K562 (cell line): ENCODE results near the gene MMEL1. TPM values are rescaled to one million over a fixed set of nuclear protein-coding genes. Genes with fewer than 3 reads are reported as not detected.

Experiments used
- ATF1 ChIP-seq, 2 experiments: fragments of 450-650 bp in 1 of 2; IDR thresholded peaks; 2 replicates each; pipeline ENCODE4 v1.6.1; 2016; ENCODE audit warnings: missing compliant biosample characterization in 1 of 2, missing genetic modification characterization in 1 of 2
- ERF ChIP-seq: fragments of 450-650 bp; formaldehyde crosslinking; IDR thresholded peaks from 2 replicates; pipeline ENCODE4 v1.4.0; 2020; ENCODE audit warnings: mild to moderate bottlenecking, mixed read lengths
- FOXJ2 ChIP-seq: fragments of 200-800 bp; sonication (Bioruptor generic); IDR thresholded peaks from 2 replicates; pipeline ENCODE4 v1.6.1; 2016; ENCODE audit warnings: missing genetic modification characterization, missing compliant biosample characterization
- NR2C1 ChIP-seq, 2 experiments: fragments of 450-650 bp; IDR thresholded peaks; 2 replicates each; pipeline ENCODE4 v1.6.1; 2017; ENCODE audit warnings: mild to moderate bottlenecking in 2 of 2, antibody characterized with exemption in 1 of 2, inconsistent platforms in 1 of 2, missing compliant biosample characterization in 1 of 2, missing genetic modification characterization in 1 of 2
- RBM34 ChIP-seq: fragments of 200-400 bp; formaldehyde crosslinking; IDR thresholded peaks from 2 replicates; pipeline ENCODE4 v1.6.1; 2018; ENCODE audit warnings: low read length, borderline replicate concordance; ENCODE audit not compliant: insufficient read depth
- SUPT5H ChIP-seq: fragments of 450-650 bp; IDR thresholded peaks from 2 replicates; pipeline ENCODE4 v1.6.1; 2016
- TCFL5 ChIP-seq: fragments of 250-450 bp; sonication (Bioruptor Pico); conservative IDR thresholded peaks from 2 replicates; pipeline ENCODE4 v1.6.1; 2021; ENCODE audit warnings: mild to moderate bottlenecking, moderate library complexity, matching md5 sums
- TEAD1 ChIP-seq, 2 experiments: fragments of 450-650 bp in 1 of 2; sonication (generic) in 1 of 2; formaldehyde crosslinking; IDR thresholded peaks; 2 replicates each; pipeline versions ENCODE4 v1.4.0 to v1.8.0; 2020 to 2022; ENCODE audit warnings: mild to moderate bottlenecking in 2 of 2, missing genetic modification reagents in 1 of 2
- ZFP1 ChIP-seq: fragments of 450-650 bp; formaldehyde crosslinking; IDR thresholded peaks from 2 replicates; pipeline ENCODE4 v1.4.0; 2020; ENCODE audit warnings: mild to moderate bottlenecking, mixed read lengths
- ZKSCAN8 ChIP-seq: fragments of 200-800 bp; sonication (Bioruptor generic); IDR thresholded peaks from 2 replicates; pipeline ENCODE4 v1.6.1; 2016; ENCODE audit warnings: missing genetic modification characterization, missing compliant biosample characterization
- ZZZ3 ChIP-seq: fragments of 450-650 bp; IDR thresholded peaks from 2 replicates; pipeline ENCODE4 v1.6.1; 2016; ENCODE audit warnings: antibody characterized with exemption, mild to moderate bottlenecking, moderate library complexity
- polyA plus RNA-seq, 8 experiments: library from polyadenylated mRNA; depleted of rRNA in 4 of 8; stranded (reverse) in 5 of 8; unstranded in 3 of 8; fragments of >200 nt; fragmentation: Nextera tagmentation in 2 of 8; fragmentation: Illumina TruSeq in 1 of 8; extraction: Ambion mirVana in 2 of 8; extraction: Trizol in 1 of 8; gene quantifications; 2 replicates each; pipeline versions ENCODE4 v1.2.1 to v1.2.3, GENCODE V29; 2011 to 2014; ENCODE audit warnings: inconsistent platforms in 1 of 8, missing spikeins in 1 of 8
- total RNA-seq, 7 experiments: library from RNA; depleted of rRNA in 6 of 7; stranded (reverse); fragments of >200 nt in 6 of 7; fragmentation: Illumina TruSeq in 2 of 7; extraction: Trizol in 2 of 7; gene quantifications; 2 replicates each; pipeline versions ENCODE4 v1.2.1 to v1.2.3, GENCODE V29; 2011 to 2021; ENCODE audit warnings: low replicate concordance in 1 of 7
- TF ChIP-seq, protein P1 (sequence below): sonication (generic); formaldehyde crosslinking; IDR thresholded peaks from 2 replicates; pipeline ENCODE4 v1.8.0; 2023; ENCODE audit warnings: mild to moderate bottlenecking, missing genetic modification reagents
- TF ChIP-seq, protein P2 (sequence below): fragments of 250-450 bp; sonication (Bioruptor Pico); IDR thresholded peaks from 2 replicates; pipeline ENCODE4 v1.9.0; 2021; ENCODE audit warnings: mild to moderate bottlenecking, inconsistent platforms
- TF ChIP-seq, protein P3 (sequence below): conservative IDR thresholded peaks from 2 replicates; pipeline ENCODE4 v1.6.1; 2011; ENCODE audit warnings: low read depth, mild to moderate bottlenecking, low read length; ENCODE audit not compliant: control insufficient read depth
- TF ChIP-seq, protein P4 (sequence below): fragments of 450-650 bp; formaldehyde crosslinking; conservative IDR thresholded peaks from 2 replicates; pipeline ENCODE4 v1.4.0; 2022; ENCODE audit warnings: mild to moderate bottlenecking, missing genetic modification characterization
- TF ChIP-seq, protein P5 (sequence below), 2 experiments: fragments of 200-800 bp in 1 of 2; sonication (Bioruptor generic) in 1 of 2; sonication (generic) in 1 of 2; formaldehyde crosslinking in 1 of 2; IDR thresholded peaks in 1 of 2; conservative IDR thresholded peaks in 1 of 2; 2 replicates each; pipeline versions ENCODE4 v1.5.0 to v1.6.1; 2016 to 2020; ENCODE audit warnings: missing compliant biosample characterization in 1 of 2, missing genetic modification characterization in 1 of 2, missing genetic modification reagents in 1 of 2
- TF ChIP-seq, protein P6 (sequence below), 2 experiments: IDR thresholded peaks; 2 replicates each; pipeline ENCODE4 v1.6.1; 2011; ENCODE audit warnings: borderline replicate concordance in 1 of 2, control low read depth in 1 of 2, low read depth in 1 of 2, low read length in 1 of 2, mild to moderate bottlenecking in 1 of 2, mixed read lengths in 1 of 2, moderate library complexity in 1 of 2; ENCODE audit not compliant: insufficient read depth in 1 of 2, insufficient read length in 1 of 2, poor library complexity in 1 of 2, severe bottlenecking in 1 of 2; ENCODE audit errors: extremely low read depth in 1 of 2

Gene MMEL1
- total and polyA plus RNA-seq, 9 of the 15 experiments (the other 6 are each of a cell fraction or from before 2014, with no cell fraction given): not detected

DNA sequence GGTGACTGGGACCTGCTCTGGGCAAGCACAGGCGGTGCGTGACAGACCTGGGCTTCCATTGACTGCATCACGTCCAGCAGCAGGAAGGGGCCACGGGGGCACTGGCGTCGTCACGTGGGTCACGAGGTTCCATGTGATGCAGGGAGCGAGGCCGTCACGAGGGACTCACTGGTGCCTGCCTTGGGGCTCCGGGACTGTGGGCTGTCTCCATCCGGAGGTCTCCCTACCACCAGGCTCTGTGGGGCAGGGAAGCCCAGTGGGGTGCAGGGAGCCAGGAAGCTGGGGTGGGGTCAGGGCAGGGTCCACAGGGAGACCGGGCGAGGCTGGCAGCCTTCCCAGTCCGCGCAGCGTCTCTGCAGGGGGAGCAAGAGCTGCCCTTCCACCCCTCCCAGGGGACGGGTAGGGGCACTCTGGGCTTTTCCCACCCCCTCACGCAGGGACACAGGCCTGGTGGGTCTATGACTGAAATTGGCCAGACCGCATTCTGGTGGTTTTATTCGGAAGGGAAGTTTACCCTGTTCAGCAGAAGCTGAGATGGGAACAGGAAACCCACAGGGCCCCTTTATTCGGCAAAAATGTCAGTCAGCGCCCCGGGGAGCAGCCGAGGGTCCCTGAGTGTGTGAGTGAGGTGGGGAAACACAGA, 77.1 kb downstream of the MMEL1 start (continued):
- TF ChIP-seq NR2C1 (IDR thresholded peaks at IDR 0.05) (no peak), NR2C1 (tag; IDR thresholded peaks at IDR 0.05) (no peak), TEAD1 (CRISPR knock-in tag; IDR thresholded peaks at IDR 0.05) (0 out of 4 replicates have a peak, but pooled peaks of 1 of the 2 experiments have one; percentile 29), ZKSCAN8 (CRISPR knock-in tag) (no peak), RBM34 (no peak), ERF (CRISPR knock-in tag) (no peak), ZFP1 (no peak), ZZZ3 (no peak), TCFL5 (CRISPR knock-in tag) (no peak), FOXJ2 (tag) (no peak), SUPT5H (no peak), ATF1 (CRISPR knock-in tag; IDR thresholded peaks at IDR 0.05) (no peak), ATF1 (tag; IDR thresholded peaks at IDR 0.05) (no peak)
- TF ChIP-seq, protein P1, sequence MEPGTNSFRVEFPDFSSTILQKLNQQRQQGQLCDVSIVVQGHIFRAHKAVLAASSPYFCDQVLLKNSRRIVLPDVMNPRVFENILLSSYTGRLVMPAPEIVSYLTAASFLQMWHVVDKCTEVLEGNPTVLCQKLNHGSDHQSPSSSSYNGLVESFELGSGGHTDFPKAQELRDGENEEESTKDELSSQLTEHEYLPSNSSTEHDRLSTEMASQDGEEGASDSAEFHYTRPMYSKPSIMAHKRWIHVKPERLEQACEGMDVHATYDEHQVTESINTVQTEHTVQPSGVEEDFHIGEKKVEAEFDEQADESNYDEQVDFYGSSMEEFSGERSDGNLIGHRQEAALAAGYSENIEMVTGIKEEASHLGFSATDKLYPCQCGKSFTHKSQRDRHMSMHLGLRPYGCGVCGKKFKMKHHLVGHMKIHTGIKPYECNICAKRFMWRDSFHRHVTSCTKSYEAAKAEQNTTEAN: no peak
- TF ChIP-seq, protein P2, sequence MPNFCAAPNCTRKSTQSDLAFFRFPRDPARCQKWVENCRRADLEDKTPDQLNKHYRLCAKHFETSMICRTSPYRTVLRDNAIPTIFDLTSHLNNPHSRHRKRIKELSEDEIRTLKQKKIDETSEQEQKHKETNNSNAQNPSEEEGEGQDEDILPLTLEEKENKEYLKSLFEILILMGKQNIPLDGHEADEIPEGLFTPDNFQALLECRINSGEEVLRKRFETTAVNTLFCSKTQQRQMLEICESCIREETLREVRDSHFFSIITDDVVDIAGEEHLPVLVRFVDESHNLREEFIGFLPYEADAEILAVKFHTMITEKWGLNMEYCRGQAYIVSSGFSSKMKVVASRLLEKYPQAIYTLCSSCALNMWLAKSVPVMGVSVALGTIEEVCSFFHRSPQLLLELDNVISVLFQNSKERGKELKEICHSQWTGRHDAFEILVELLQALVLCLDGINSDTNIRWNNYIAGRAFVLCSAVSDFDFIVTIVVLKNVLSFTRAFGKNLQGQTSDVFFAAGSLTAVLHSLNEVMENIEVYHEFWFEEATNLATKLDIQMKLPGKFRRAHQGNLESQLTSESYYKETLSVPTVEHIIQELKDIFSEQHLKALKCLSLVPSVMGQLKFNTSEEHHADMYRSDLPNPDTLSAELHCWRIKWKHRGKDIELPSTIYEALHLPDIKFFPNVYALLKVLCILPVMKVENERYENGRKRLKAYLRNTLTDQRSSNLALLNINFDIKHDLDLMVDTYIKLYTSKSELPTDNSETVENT (CRISPR knock-in tag): no peak
- TF ChIP-seq, protein P3, sequence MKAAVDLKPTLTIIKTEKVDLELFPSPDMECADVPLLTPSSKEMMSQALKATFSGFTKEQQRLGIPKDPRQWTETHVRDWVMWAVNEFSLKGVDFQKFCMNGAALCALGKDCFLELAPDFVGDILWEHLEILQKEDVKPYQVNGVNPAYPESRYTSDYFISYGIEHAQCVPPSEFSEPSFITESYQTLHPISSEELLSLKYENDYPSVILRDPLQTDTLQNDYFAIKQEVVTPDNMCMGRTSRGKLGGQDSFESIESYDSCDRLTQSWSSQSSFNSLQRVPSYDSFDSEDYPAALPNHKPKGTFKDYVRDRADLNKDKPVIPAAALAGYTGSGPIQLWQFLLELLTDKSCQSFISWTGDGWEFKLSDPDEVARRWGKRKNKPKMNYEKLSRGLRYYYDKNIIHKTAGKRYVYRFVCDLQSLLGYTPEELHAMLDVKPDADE: no peak
- TF ChIP-seq, protein P4, sequence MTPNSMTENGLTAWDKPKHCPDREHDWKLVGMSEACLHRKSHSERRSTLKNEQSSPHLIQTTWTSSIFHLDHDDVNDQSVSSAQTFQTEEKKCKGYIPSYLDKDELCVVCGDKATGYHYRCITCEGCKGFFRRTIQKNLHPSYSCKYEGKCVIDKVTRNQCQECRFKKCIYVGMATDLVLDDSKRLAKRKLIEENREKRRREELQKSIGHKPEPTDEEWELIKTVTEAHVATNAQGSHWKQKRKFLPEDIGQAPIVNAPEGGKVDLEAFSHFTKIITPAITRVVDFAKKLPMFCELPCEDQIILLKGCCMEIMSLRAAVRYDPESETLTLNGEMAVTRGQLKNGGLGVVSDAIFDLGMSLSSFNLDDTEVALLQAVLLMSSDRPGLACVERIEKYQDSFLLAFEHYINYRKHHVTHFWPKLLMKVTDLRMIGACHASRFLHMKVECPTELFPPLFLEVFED: no peak
- TF ChIP-seq, protein P5, sequence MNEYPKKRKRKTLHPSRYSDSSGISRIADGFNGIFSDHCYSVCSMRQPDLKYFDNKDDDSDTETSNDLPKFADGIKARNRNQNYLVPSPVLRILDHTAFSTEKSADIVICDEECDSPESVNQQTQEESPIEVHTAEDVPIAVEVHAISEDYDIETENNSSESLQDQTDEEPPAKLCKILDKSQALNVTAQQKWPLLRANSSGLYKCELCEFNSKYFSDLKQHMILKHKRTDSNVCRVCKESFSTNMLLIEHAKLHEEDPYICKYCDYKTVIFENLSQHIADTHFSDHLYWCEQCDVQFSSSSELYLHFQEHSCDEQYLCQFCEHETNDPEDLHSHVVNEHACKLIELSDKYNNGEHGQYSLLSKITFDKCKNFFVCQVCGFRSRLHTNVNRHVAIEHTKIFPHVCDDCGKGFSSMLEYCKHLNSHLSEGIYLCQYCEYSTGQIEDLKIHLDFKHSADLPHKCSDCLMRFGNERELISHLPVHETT (CRISPR knock-in tag; conservative IDR thresholded peaks at IDR 0.05 in 1 of 2, IDR thresholded peaks at IDR 0.05 in 1 of 2): 0 out of 4 replicates have a peak, but pooled peaks of 1 of the 2 experiments have one; percentile 18
- TF ChIP-seq, protein P6, sequence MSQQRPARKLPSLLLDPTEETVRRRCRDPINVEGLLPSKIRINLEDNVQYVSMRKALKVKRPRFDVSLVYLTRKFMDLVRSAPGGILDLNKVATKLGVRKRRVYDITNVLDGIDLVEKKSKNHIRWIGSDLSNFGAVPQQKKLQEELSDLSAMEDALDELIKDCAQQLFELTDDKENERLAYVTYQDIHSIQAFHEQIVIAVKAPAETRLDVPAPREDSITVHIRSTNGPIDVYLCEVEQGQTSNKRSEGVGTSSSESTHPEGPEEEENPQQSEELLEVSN (IDR thresholded peaks at IDR 0.05; ENCODE audit: borderline replicate concordance in 1 of 2, extremely low read depth in 1 of 2, insufficient read depth in 1 of 2, insufficient read length in 1 of 2, low read depth in 1 of 2, low read length in 1 of 2, poor library complexity in 1 of 2, severe bottlenecking in 1 of 2): peak; percentile 64 to 76
